Smooth muscle cell (in vitro differentiated cells): ENCODE measurements around the gene SUN2. TPM values are rescaled to one million over a fixed set of nuclear protein-coding genes. Genes with fewer than 3 reads are reported as not detected.

Source experiments
- DNase-seq: peaks from one replicate; lab custom pipeline; 2025; ENCODE audit not compliant: unreplicated experiment; lab: John Stamatoyannopoulos, UW
- H2AFZ ChIP-seq: fragments of 200-600 bp; sonication (generic); 2 replicates; pipeline ENCODE4 v1.6.0; 2016; ENCODE audit warnings: antibody characterized with exemption, low read depth, mild to moderate bottlenecking
- H3F3A ChIP-seq: fragments of 200-600 bp; sonication (generic); 2 replicates; pipeline ENCODE4 v1.6.0; 2017; ENCODE audit warnings: antibody characterized with exemption, low read depth
- H3K27ac ChIP-seq: fragments of 200-600 bp; sonication (generic); 2 replicates; pipeline ENCODE4 v1.5.1; 2016; ENCODE audit warnings: low read depth, mild to moderate bottlenecking
- H3K27me3 ChIP-seq: fragments of 200-600 bp; sonication (generic); 2 replicates; pipeline ENCODE4 v1.6.1; 2016; ENCODE audit warnings: low read depth, mild to moderate bottlenecking
- H3K36me3 ChIP-seq: fragments of 200-600 bp; sonication (generic); 2 replicates; pipeline ENCODE4 v1.5.1; 2016; ENCODE audit warnings: low read depth
- H3K4me1 ChIP-seq: fragments of 200-600 bp; sonication (generic); 2 replicates; pipeline ENCODE4 v1.5.1; 2016; ENCODE audit warnings: low read depth
- H3K4me2 ChIP-seq: fragments of 200-600 bp; sonication (generic); 2 replicates; pipeline ENCODE4 v1.6.0; 2016; ENCODE audit warnings: mild to moderate bottlenecking
- H3K4me3 ChIP-seq: fragments of 200-600 bp; sonication (generic); 2 replicates; pipeline ENCODE4 v1.5.1; 2016; ENCODE audit warnings: mild to moderate bottlenecking
- H3K79me2 ChIP-seq: fragments of 200-600 bp; sonication (generic); 2 replicates; pipeline ENCODE4 v1.6.0; 2016; ENCODE audit warnings: low read depth, mild to moderate bottlenecking
- H3K9ac ChIP-seq: fragments of 200-600 bp; sonication (generic); 2 replicates; pipeline ENCODE4 v1.6.0; 2016; ENCODE audit warnings: low read depth
- H3K9me3 ChIP-seq: fragments of 200-600 bp; sonication (generic); replicated peaks from 2 replicates; pipeline ENCODE4 v1.5.1; 2016; ENCODE audit warnings: low read depth
- H4K20me1 ChIP-seq: fragments of 200-600 bp; sonication (generic); 2 replicates; pipeline ENCODE4 v1.6.0; 2016; ENCODE audit warnings: low read depth
- WGBS: methylation state at CpG from one replicate; pipeline ENCODE4 v1.1.7; 2016; ENCODE audit warnings: low lambda C conversion rate; 5-methylcytosine and 5-hydroxymethylcytosine counted together
- polyA plus RNA-seq: library from polyadenylated mRNA; unstranded; fragments of >200 nt; fragmentation: Nextera tagmentation; extraction: Ambion mirVana; gene quantifications from 2 replicates; pipeline ENCODE4 v1.2.1, GENCODE V29; 2016
- total RNA-seq: library from RNA; depleted of rRNA; stranded (reverse); fragments of >200 nt; gene quantifications from 2 replicates; pipeline ENCODE4 v1.2.3, GENCODE V29; 2014
- TF ChIP-seq, protein P1 (sequence below): fragments of 200-600 bp; sonication (generic); IDR thresholded peaks from 2 replicates; pipeline ENCODE4 v1.5.1; 2017; ENCODE audit warnings: borderline replicate concordance, mild to moderate bottlenecking, antibody characterized with exemption; ENCODE audit not compliant: insufficient read depth, poor library complexity, severe bottlenecking

SUN2 gene
- total and polyA plus RNA-seq, 2 experiments from 2014 or later, result 59.1 to 71.7 TPM

DNA sequence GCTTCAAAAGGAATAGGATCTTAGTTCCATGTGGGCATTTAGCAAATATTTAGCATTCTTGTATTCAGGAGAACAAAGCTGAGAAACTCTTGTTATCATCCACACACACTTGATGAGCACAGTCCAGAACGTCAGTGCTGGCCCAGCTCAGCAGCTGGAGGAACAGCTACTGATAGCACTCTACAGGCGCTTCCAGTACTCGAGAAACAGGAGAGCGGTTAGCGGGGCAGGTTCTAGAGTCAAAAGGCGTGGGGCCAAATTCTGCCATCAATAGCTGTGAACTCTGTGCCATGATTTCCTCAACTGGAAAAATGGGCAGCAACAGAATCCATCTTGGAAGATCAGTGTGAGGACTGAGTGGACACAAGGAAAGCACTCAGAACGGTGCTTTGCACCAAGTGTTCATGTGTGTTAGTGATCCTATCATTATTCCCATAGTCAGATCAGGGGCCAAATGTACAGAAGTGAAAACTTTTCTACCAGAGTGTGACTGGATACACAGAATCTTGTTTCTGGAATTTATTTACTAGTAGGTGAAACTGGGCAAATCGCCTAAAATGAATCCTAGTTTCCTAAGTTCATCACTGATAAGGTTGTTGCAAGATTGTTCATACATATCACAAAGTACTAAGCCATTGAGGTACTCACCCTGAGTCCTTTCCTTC is 58.2 kb downstream of the SUN2 start:
- TF ChIP-seq, protein P1, sequence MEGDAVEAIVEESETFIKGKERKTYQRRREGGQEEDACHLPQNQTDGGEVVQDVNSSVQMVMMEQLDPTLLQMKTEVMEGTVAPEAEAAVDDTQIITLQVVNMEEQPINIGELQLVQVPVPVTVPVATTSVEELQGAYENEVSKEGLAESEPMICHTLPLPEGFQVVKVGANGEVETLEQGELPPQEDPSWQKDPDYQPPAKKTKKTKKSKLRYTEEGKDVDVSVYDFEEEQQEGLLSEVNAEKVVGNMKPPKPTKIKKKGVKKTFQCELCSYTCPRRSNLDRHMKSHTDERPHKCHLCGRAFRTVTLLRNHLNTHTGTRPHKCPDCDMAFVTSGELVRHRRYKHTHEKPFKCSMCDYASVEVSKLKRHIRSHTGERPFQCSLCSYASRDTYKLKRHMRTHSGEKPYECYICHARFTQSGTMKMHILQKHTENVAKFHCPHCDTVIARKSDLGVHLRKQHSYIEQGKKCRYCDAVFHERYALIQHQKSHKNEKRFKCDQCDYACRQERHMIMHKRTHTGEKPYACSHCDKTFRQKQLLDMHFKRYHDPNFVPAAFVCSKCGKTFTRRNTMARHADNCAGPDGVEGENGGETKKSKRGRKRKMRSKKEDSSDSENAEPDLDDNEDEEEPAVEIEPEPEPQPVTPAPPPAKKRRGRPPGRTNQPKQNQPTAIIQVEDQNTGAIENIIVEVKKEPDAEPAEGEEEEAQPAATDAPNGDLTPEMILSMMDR, result no peak
- DNase-seq, result no peak
- peak overlapping the region; percentile 88 for H3K4me2 ChIP-seq
- peaks cover 78% of the 10 kb centered on the region for H3K79me2 ChIP-seq
- H3K9ac ChIP-seq, result no peak overlapping the region
- WGBS, result 77% methylated on average over 8 of the region's 8 CpGs
- no peaks in the 10 kb centered on the region for H3K36me3 ChIP-seq
- H4K20me1 ChIP-seq, result peaks cover 63% of the 10 kb centered on the region
- H3F3A ChIP-seq, result no peaks in the 10 kb centered on the region
- H3K27me3 ChIP-seq, result no peaks in the 10 kb centered on the region
- H3K4me3 ChIP-seq, result peak overlapping the region; percentile 96
- no peaks in the 10 kb centered on the region for H3K9me3 ChIP-seq
- peaks cover 32% of the 10 kb centered on the region for H3K4me1 ChIP-seq
- peak overlapping the region; percentile 94 for H3K27ac ChIP-seq
- H2AFZ ChIP-seq, result no peak overlapping the region

DNA sequence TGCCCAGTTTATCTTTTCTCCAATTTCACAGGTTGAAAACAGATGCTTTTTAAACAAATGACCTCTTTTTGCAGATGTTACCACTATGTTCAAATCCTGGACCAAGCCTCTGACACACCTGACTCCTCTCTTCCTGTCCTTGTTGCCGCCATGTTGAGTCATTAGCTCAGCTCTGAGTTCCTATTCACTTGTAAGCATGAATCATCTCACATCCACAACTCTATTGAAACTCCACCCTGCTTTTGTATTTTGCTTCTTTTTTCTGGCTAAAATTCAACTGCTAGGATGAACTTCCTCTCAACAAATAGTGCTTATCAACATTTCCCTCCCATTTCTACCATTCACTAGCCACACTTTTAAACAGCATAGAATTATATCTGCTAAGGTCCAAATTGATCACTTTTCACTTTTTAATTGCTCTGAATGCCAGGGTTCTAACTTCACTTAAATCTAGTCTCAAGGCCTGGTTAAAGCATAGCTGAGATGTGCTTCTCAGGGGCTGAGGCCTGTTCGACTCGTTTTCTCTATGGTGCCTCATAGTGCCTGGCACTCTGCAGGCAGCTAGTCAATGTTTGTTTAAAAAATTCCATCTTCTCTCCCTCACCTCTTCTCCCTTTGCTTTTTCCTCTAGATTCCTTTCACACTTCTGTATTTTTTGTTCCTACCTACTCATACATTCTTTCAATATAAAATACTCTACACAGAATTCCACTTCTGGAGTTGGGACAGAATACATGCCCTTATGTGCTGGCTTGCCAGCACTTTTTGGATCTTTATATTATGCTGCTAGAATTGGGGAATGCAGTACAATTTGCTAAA is 59.0 kb downstream of the SUN2 start:
- H3K9me3 ChIP-seq, result no peaks in the 10 kb centered on the region
- peaks cover 32% of the 10 kb centered on the region for H3K4me1 ChIP-seq
- no peaks in the 10 kb centered on the region for H3K36me3 ChIP-seq
- H3K9ac ChIP-seq, result no peak overlapping the region
- no peak for DNase-seq
- H3F3A ChIP-seq, result no peaks in the 10 kb centered on the region
- H3K79me2 ChIP-seq, result peaks cover 84% of the 10 kb centered on the region
- H3K4me2 ChIP-seq, result peak overlapping the region; percentile 88
- H3K27me3 ChIP-seq, result no peaks in the 10 kb centered on the region
- peak overlapping the region; percentile 96 for H3K4me3 ChIP-seq
- no peak overlapping the region for H2AFZ ChIP-seq
- TF ChIP-seq, protein P1, result no peak
- H4K20me1 ChIP-seq, result peaks cover 70% of the 10 kb centered on the region
- 66% methylated on average over 3 of the region's 3 CpGs for WGBS
- peak overlapping the region; percentile 94 for H3K27ac ChIP-seq

DNA sequence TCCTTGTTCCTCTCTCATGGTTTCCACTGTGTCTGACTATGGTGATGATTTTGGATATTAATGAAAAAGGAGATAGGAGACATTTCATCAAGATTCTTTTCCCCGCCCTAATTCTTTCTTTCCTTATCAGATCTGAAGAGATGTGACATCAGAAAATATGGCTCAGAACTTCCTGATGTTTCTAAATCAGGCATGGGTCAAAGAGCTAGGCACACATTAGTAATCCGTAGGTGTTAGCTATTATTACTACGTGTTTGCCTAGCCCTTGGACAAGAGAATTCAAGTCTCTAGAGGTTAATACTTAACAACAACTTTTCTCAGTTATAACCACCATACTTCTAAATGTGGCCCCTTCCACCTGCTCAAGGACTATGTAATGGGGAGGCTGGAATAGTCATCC is 60.9 kb downstream of the SUN2 start:
- no peak overlapping the region for H3K9ac ChIP-seq
- TF ChIP-seq, protein P1, result no peak
- no peak overlapping the region for H3K4me2 ChIP-seq
- WGBS, result 91% methylated on average over 3 of the region's 3 CpGs
- DNase-seq, result no peak
- no peaks in the 10 kb centered on the region for H3K36me3 ChIP-seq
- peaks cover 27% of the 10 kb centered on the region for H3K4me1 ChIP-seq
- H3K27ac ChIP-seq, result no peak overlapping the region
- no peak overlapping the region for H3K4me3 ChIP-seq
- H3F3A ChIP-seq, result no peaks in the 10 kb centered on the region
- H4K20me1 ChIP-seq, result peaks cover 88% of the 10 kb centered on the region
- peaks cover 95% of the 10 kb centered on the region for H3K79me2 ChIP-seq
- no peaks in the 10 kb centered on the region for H3K9me3 ChIP-seq
- no peak overlapping the region for H2AFZ ChIP-seq
- no peaks in the 10 kb centered on the region for H3K27me3 ChIP-seq
